HG03108 (cell line): ENCODE results near the gene SLC5A2.
"Not testable (repeated sequence)": the region's sequence is repeated elsewhere in the genome, so short reads cannot be mapped to it uniquely, and the experiment has no call there.

ENCODE experiments used
- ATAC-seq: cut with Tn5 transposase; IDR thresholded peaks from one replicate; pipeline ENCODE4 v1.9.1; 2021; ENCODE audit warnings: moderate library complexity; ENCODE audit not compliant: unreplicated experiment

SLC5A2 gene

DNA sequence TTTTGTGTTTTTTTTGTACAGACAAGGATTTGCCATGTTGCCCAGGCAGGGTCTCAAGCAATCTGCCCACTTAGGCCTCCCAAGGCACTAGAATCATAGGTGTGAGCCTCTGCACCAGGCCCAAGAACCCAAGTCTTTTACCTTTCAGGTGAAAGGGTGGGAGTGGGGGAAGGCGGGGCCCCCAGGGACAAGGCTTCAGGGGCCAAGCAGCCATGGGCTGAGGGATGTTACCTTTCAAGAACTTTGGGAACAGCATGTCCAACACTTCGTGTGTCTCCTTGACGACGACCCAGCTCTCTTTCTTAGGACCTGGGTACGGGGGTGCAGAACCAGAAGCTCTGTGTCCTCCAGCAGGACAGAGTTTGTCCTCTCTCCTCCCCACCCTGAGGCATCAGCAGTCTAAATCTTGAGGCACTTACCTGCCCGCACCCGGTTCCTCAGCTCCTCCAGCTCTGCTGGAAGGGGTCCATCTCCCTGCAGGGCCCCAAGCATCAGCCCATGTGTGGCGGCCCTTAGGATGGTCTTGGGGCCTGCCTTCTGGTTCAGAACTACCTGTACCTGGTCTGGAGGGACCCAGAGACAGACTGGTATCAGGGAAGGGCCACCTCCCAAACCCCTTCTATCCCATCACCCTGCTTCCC lies 9.0 kb downstream of the SLC5A2 start:
- no peak for ATAC-seq

DNA sequence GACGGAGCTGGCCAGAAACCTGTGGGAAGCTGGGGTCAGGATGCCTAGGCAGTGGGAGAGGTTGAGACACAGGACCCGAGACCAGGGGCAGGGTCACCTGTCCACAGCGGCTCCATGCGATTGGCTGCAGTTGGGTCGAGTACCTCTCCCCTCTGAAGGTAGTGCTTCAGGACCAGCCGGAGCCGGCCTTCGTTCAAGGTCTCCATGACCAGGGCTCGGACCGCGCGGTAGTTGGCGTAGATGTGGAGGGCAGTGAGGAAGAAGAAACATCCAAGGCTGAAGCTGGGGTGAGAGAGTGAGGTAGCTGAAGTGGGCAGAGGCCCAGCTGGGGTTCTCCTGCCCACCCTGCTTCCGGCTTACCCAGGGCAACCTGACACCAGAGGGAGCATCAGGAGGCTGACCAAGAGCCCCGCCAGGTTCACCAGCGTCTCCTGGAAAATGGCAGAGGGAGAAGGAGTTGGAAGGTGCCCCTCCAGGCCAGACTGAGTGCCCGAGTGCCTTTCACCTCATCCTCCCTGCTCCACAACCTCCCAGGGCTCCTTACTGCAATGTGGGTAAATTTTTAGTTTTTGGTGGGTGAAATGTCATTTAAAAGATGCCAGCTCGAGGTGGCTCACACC lies 10.7 kb downstream of the SLC5A2 start:
- ATAC-seq, result no peak

DNA sequence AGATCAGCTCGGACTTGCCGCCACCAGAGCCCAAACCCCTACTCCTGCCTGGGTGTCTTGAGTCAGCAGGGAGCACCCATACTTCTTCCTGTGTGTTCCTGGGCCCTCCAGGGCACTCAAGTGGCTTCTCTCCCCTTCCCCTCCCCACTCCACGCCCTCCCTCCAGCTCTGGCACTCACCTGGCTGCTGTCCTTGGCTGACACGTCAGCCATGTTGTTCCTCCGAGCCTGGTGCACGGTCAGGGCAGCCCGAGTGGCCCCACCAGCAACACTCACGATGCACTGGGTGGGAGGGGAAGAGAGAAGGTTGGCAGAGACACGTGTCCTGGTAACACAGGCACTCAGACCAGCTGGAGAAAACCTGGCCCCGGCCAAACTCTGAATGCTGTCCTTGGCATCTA lies 13.7 kb downstream of the SLC5A2 start:
- no peak for ATAC-seq

DNA sequence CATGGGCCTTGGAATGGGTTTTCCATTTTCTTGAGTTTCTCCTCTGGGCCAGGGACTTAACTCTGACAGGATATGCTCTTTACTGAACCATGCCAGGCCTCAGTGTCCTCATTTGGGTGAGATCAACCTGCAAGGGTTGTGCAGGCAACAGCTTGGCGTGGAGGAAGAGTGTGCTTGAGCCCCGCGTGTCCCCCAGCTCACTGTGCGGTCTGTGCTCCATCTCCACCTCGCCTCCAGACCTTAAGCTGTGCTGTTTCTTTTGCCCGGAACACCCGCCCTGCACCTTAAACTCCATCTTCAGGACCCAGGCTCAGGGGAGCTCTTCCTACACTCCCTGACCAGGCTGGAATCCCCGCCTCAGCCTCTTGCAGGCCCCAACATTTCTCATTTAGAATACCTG lies 15.6 kb downstream of the SLC5A2 start:
- no peak for ATAC-seq

DNA sequence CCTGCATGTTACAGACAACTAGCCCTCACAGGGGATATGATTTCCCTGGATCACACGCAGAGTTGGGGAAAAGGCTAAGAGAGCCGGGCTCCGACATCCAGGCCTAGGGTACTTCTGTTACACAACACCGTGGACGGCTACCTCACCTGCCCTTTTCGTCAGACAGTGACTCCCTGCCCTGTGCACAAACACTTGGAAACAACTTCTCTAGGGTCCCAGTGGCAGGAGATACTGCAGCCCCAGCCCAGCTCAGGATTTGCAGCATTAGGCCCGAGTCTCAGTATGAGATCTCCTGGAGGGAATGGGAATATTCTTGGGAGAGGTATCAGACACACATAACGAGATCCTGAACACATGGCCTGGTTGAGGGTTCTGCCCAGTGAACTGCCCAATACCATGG lies 17.0 kb downstream of the SLC5A2 start:
- ATAC-seq, result no peak

DNA sequence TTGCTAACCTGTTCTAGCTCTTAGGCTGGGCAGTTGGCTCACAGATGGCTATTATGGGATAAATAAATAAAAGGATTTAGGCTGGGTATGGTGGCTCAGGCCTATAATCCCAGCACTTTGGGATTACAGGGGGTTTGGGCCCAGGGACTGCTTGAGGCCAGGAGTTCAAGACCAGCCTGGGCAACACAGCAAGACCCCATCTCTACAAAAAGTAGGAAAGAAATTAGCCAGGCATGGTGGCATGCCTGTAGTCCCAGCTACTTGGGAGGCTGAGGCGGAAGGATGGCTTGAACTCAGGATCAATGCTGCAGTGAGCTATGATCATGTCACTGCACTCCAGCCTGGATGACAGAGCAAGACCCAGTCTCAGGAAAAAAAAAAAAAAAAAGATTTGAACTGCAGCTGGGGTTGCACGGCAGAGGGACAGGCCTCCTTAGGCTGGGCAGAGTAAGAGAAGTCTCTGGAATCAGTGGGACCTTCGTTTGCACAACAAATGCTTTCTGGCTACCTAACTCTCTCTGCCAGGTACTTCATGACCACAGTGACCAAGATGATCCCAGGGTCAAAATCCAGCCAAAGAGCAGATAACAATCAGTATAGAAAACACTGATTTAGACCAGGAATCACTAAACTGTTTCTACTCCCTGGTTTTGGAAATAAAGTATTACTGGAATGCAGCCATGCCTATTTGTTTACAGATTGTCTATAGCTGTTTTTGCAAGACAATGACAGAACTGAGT lies 18.5 kb downstream of the SLC5A2 start:
- no peak for ATAC-seq

DNA sequence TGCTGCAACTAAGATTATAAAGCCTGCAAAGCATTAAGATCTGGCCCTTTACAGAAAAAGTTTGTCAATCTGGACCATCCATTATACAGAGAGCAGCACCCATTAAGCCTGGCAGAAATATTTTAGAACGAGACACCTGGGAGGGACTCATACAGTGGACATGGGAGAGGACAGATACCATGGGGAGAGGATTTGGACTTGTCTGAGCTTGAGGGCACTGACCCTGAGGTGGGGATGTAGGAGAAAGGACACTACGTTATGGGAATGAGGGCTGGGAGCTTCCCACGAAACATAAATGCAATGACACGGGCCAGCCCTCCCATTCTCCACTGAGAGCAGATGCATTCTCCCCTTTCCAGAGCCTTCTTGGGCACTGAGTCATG lies 19.0 kb downstream of the SLC5A2 start:
- no peak for ATAC-seq

DNA sequence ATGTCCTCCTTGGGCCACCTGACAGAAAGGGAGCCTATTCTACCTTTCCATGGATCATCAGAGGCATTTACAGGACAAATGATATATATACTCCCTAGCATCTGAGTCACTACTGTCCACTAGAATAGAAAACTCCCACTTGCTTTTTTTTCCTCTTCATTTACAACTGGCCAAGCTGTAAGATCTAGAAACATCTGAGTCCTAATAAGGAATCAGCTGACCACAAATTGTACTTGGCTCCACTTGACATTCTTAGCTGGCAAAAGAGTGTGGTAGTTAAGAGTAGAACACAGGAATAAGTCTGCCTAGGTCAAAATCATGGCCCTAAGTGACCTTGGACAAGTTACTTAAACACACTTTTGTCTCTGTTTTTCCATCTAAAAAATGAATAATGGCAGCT lies 20.1 kb downstream of the SLC5A2 start:
- ATAC-seq, result no peak

DNA sequence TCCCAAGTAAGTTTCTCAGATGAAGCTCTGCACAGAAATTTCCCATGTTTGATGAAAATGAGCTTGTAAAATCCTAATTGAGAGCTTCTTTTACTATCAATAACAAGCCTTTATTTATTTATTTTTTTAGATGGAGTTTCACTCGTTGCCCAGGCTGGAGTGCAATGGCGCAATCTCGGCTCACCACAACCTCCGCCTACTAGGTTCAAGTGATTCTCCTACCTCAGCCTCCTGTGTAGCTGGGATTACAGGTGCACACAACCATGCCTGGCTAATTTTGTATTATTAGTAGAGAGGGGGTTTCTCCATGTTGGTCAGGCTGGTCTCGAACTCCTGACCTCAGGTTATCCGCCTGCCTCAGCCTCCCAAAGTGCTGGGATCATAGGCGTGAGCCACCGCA lies 20.6 kb downstream of the SLC5A2 start:
- ATAC-seq, result not testable (repeated sequence)

DNA sequence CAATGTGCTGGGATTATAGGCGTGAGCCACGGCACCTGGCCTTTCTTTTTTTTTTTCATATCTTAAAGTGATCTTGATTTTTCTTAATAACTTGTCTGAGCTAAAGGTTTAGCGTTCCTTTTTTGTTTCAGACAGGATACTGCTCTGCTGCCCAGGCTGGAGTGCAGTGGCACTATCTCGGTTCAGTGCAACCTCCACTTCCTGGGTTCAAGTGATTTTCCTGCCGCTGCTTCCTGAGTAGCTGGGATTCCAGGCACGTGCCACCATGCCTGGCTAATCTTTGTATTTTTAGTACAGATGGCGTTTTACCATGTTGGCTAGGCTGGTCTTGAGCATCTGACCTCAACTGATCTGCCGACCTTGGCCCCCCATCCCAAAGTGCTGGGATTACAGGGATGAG lies 21.2 kb downstream of the SLC5A2 start:
- ATAC-seq, result no peak

DNA sequence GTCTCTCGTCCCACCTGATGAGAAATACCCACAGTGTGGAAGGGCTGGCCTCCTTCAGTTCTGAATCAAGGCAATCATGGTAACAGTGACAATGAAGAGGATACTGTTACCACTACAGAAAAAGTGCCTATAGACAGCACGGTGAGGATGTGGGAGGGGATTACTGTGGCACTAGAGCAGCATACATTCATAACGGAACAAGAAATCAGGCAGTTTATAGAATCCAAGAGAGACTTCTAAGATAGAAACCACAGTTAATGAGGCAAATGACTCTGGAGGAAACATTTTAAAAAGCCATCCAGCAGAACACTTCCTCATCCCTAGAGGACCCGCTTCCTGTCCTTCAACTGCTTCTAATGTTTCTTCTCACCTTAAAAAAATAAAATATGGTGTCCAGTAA lies 22.6 kb downstream of the SLC5A2 start:
- no peak for ATAC-seq

DNA sequence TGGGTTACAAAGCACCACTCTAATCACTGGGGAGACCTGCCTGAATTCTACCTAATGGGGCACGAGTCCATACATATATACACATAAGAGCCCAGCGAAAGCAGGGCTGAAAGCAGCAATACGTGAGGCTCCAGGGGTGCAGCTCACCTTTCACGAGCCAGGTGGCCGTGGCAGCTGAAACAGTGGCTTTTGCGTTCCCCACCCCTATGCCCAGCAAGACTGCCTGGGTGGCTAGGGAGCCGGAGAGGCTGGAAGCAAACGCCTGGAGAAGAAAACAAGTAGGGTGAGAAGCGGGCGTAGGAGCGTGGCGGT lies 24.6 kb downstream of the SLC5A2 start:
- peak; percentile 3 for ATAC-seq

DNA sequence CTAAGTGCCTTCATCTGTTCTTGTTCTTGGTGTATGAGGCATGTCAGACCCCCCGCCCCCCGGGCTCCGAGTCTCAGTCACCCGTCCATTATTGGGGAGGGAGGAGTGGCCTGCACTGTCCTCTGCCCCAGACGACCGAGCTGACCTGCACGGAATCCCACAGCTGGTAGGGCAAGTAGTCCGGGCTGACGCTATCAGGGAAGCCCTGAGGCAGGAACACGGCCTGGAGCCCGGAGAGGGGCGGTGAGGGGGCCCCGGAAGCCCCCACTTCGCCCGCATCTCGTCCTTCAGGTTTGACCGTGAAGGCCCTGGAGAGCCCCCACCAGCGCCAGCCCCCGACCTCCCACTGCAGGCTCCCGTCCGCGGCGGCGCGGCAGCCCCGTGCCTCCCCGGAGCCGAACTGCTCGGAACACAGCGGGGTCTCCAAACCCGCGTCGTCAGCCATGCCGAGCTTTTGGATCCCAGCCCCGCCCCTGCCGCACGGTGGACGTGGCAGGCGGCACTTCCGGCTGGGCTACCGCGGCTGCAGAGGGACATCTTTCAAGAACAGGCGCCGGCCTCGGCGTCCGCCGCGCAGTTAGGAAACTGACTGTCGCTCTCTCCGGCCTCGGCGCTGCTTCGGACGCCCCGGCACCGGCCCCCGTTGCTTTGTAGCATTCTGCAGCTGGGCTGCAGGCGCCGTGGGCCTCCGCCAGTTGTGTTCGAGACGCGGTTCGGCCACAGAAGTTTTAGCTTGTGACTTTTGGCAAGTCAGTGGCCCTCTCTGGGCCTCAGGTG lies 25.2 kb downstream of the SLC5A2 start, which contains the start of gene RUSF1:
RUSF1 (minus strand) TSS at position 463 of the 777 bp plus-strand sequence; CDS start at position 445, 18 bp downstream.
- ATAC-seq, result peak; percentile 92

DNA sequence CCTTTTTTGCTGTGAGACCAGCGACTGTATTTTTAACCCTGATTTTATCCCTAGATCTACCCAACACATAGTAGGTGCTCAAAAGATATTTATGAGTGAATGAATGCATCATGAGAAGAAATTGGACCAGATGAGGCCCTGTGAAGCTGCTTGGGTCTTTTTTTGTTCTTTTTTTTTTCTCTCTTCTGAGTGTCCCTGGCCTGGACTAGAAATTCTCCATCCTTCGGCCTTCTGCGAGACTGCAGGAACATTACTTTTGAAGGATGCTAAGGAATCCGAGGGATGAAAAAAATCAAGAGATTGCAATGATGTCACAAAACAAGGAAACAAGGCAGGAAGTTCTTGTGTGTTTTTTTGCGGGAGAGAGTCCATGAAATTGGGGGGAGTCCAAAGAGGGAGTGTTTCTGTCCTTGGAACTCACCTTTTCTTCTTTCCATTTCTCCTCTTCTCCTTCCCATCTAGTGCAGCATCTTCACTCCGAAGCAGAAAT lies 25.8 kb downstream of the SLC5A2 start:
- ATAC-seq, result no peak

DNA sequence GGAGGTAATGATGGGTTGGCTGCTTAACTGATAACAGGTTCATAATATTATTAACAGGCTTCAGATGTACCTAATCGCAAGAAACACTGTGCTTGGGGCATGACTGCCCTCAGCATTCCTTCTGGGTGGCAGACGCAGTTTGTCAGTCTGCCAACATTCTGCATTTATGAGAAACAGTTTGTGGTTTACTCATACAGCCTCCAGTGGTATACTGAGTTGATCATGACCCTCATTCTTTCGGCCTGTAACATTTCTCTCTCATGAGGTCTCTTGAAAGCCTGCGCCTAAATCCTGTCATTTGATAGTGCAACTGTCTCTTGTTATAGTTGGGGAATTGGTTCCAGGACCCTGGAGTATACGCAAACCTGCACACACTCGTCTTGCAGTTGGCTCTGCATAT lies 30.2 kb downstream of the SLC5A2 start:
- ATAC-seq, result no peak

DNA sequence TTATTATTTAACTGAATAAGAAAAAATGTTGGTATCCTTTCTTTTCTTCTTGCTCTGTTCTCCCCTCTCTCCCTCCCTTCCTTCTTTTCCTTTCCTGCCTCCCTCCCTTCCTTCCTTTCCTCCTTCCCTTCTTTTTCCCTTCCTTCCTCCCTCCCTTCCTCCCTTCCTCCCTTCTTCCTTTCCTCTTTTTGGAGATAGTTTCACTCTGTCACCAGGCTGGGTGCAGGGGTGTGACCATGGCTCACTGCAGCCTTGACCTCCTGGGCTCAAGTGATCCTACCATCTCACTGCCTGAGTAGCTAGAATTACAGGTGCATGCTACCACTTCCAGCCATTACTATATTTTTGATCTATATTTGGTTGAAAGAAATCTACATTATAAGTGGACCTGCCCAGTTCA lies 31.0 kb downstream of the SLC5A2 start:
- no peak for ATAC-seq

DNA sequence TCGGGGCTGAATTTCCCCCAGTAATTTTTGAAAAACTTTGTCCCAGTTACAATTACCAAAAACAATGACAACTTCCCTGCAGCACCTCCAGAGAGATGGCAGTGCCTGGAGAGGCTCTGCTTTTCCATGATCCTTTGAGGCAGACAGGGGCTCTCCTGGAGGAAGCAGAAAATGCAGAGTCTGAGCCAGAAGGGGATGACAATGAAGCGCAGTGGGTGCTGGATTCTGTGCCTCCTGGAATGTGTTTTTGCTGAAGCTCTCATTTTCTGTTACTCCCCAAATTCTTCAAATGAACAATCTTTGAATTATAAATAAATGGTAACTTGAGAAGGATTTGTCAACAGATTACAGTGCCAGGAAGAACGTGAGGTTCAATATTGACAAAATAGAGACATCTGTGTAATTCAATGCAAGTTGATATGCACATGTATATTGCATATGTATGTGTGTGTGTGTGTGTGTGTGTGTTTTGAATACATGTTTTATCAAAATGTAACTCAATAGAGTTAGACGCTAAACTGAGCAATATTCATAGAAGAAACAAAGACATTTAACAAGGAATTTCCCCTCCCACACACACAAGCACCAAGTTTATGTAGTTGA lies 35.0 kb downstream of the SLC5A2 start:
- ATAC-seq, result no peak

DNA sequence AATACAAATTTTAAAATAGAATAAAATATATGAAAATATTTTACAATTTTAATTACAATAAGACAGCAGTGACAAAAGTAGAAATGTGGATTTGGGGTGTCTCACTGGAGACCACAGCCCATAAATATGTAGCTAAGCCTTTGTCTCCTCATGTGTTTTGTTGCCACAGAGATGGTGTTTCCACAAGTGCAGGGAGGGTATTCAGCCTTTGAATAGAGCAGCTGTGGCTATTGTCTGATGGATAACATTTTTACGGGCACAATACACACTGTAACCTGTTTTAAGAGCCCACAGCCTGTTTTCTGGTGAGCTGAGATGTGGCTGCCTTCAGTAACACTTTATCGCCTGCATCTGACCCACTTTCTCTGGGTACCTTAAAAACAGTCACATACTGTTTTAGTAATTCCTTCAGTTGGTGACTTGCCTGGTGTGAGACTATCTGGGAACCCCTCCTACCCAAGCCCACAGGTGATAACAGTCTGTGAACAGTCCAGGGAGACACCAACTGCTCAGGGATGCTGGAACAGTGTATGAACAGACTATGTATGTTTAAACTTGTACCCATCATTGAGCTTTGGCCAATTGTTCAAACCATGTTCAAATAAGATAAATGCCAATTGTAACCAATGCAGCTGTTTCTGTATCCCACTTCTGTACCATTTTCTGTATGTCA lies 37.0 kb downstream of the SLC5A2 start:
- no peak for ATAC-seq

DNA sequence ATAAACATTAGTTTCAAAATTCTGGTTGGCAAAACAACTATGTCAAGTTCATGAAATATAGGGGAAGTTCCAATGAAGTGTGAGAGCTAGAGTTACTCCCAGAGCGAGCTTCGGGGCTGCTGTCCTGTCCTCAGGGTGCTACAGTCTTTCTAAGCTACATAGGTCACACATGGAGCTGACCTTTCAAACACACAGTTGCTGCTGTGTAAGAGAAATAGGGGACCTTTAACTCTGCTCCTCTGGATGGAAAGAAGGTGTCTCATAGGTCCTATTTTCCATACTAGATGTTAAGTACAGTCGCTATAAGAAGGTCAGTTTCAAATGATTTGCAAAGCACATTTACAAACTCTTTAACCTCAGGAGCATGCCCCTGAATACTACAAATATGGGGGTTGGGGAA lies 38.4 kb downstream of the SLC5A2 start:
- ATAC-seq, result no peak

DNA sequence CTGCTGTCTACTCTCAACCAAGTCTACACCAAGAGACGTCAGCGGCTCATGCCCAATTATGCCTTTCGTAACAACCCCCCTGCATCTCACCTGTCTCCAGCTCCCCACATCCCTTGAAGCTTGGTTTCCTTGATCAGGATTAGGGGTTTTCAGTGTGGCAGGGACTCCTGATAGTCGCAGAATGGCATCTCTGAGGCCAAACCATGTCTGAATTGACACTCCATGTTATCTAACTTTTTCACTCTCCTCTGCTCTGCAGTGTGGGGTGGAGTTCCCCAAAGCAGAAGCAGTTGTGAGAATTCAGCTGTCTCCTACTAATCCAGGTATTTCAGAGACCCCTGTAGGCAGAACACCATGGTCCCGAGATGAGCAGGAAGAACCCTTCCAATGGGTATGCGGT lies 39.1 kb downstream of the SLC5A2 start:
- ATAC-seq, result no peak

DNA sequence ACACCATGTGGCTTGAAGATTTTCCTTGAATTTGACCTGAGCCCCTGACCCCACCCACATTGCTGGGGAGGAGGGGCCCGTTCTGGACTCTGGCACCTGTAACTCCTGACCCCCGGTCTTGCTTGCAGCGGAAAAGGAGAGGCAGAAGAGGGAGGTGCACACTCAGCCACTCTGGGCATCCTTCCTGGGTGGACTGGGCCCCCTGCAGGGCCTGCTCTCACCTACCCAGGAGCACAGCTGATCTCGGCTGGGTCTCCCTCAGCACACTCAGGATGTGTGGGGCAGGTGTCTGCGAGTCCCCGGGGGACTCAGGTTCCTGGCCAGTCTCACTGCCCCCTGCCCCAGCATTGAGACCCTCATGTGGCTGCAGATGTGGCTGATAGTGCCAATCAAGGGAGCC lies 40.8 kb downstream of the SLC5A2 start:
- ATAC-seq, result not testable (repeated sequence)
